Endodermal cell (in vitro differentiated cells): ENCODE results near the gene BPI. TPM values are rescaled to one million over a fixed set of nuclear protein-coding genes. Genes with fewer than 3 reads are reported as not detected.

Source experiments
- DNase-seq: peaks from one replicate; pipeline ENCODE4 v3.0.0-alpha.2; 2017
- H3K27ac ChIP-seq: 2 replicates; pipeline ENCODE4 v1.5.1; 2013; ENCODE audit warnings: mild to moderate bottlenecking, low read depth, low read length, moderate library complexity
- H3K27me3 ChIP-seq: 2 replicates; pipeline ENCODE4 v1.6.1; 2013; ENCODE audit warnings: mild to moderate bottlenecking, low read length, moderate library complexity; ENCODE audit not compliant: insufficient read depth, control insufficient read depth, poor library complexity, severe bottlenecking
- H3K36me3 ChIP-seq: 2 replicates; pipeline ENCODE4 v1.7.0; 2013; ENCODE audit warnings: mild to moderate bottlenecking, low read length, moderate library complexity; ENCODE audit not compliant: control insufficient read depth, insufficient read depth
- H3K4me1 ChIP-seq: one replicate; pipeline ENCODE4 v1.7.0; 2013; ENCODE audit warnings: low read length; ENCODE audit not compliant: control insufficient read depth, insufficient read depth
- H3K4me3 ChIP-seq: 2 replicates; pipeline ENCODE4 v1.5.1; 2013; ENCODE audit warnings: mild to moderate bottlenecking, low read length, moderate library complexity
- H3K9ac ChIP-seq: 2 replicates; pipeline ENCODE4 v1.6.1; 2013; ENCODE audit warnings: mild to moderate bottlenecking, low read length, moderate library complexity; ENCODE audit not compliant: poor library complexity, severe bottlenecking; ENCODE audit errors: extremely low read depth
- H3K9me3 ChIP-seq: 2 replicates; pipeline ENCODE4 v1.6.1; 2013; ENCODE audit warnings: mild to moderate bottlenecking, low read length, moderate library complexity; ENCODE audit not compliant: control insufficient read depth
- H3K27ac Mint-ChIP-seq: 2 replicates; pipeline ENCODE4 v1.8.0; 2020; ENCODE audit warnings: mixed read lengths
- H3K27me3 Mint-ChIP-seq: 2 replicates; pipeline ENCODE4 v1.8.0; 2021; ENCODE audit warnings: mild to moderate bottlenecking, mixed read lengths; ENCODE audit not compliant: insufficient read depth
- H3K36me3 Mint-ChIP-seq: 2 replicates; pipeline ENCODE4 v1.8.0; 2020; ENCODE audit warnings: low read depth, mixed read lengths
- H3K4me1 Mint-ChIP-seq: 2 replicates; pipeline ENCODE4 v1.8.0; 2020; ENCODE audit warnings: mixed read lengths
- H3K4me3 Mint-ChIP-seq: 2 replicates; pipeline ENCODE4 v1.8.0; 2020; ENCODE audit warnings: mild to moderate bottlenecking, moderate library complexity, mixed read lengths
- H3K9me3 Mint-ChIP-seq: 2 replicates; pipeline ENCODE4 v1.8.0; 2020; ENCODE audit warnings: mild to moderate bottlenecking, mixed read lengths
- CTCF ChIP-seq: fragments of 200-600 bp; sonication (generic); conservative IDR thresholded peaks from 2 replicates; pipeline ENCODE4 v1.5.0; 2021; ENCODE audit warnings: antibody characterized with exemption, mild to moderate bottlenecking
- WGBS, 2 experiments: methylation state at CpG; one replicate each; pipeline versions ENCODE4 v1.1.5 to v1.1.7; 2013; ENCODE audit warnings: missing lambda C conversion rate in 2 of 2, mixed read lengths in 1 of 2; ENCODE audit not compliant: insufficient coverage in 1 of 2, insufficient read length in 1 of 2; 5-methylcytosine and 5-hydroxymethylcytosine counted together
- total RNA-seq, 2 donors: library from RNA; stranded (reverse); fragmentation: NEBNext Ultra II Directional in 1 of 2; extraction: Animal tissue kit (Norgen Biotek cat#: 25700) in 1 of 2; gene quantifications; 2 replicates in 1 of 2; 3 replicates in 1 of 2; pipeline ENCODE4 v1.2.1, GENCODE V29; 2021

Gene BPI
- total RNA-seq, 2 donors from 2014 or later: not detected

GRCh38 chr20:38372806-38373205 lies 68.8 kb downstream of the BPI start:
- no peaks in the 10 kb centered on the region for H3K9me3 ChIP-seq
- no peak overlapping the region for H3K27ac ChIP-seq
- H3K4me1 ChIP-seq: no peaks in the 10 kb centered on the region
- H3K36me3 ChIP-seq: no peaks in the 10 kb centered on the region
- peaks cover 4% of the 10 kb centered on the region for H3K27me3 Mint-ChIP-seq
- WGBS, 2 experiments: 91 to 100% methylated on average over 1 to 5 of the region's 5 CpGs
- H3K36me3 Mint-ChIP-seq: no peaks in the 10 kb centered on the region
- H3K27me3 ChIP-seq: no peaks in the 10 kb centered on the region
- peaks cover 4% of the 10 kb centered on the region for H3K4me1 Mint-ChIP-seq
- no peak overlapping the region for H3K9ac ChIP-seq
- H3K27ac Mint-ChIP-seq: no peak overlapping the region
- peaks cover 3% of the 10 kb centered on the region for H3K9me3 Mint-ChIP-seq
- DNase-seq: no peak
- no peak overlapping the region for H3K4me3 Mint-ChIP-seq
- H3K4me3 ChIP-seq: no peak overlapping the region
- no peak for TF ChIP-seq CTCF

- peaks cover 4% of the 10 kb centered on the region for H3K4me1 Mint-ChIP-seq
- Histone ChIP-seq H3K9me3 (no peaks in the 10 kb centered on the region), H3K27ac (no peak overlapping the region), H3K4me1 (no peaks in the 10 kb centered on the region), H3K36me3 (no peaks in the 10 kb centered on the region), H3K9ac (no peak overlapping the region), H3K4me3 (no peak overlapping the region), H3K27me3 (no peaks in the 10 kb centered on the region)
- 67 to 86% methylated on average over 3 to 7 of the region's 7 CpGs for WGBS, 2 experiments
- H3K27ac Mint-ChIP-seq: no peak overlapping the region
- no peaks in the 10 kb centered on the region for H3K36me3 Mint-ChIP-seq
- H3K9me3 Mint-ChIP-seq: peaks cover 3% of the 10 kb centered on the region
- no peak overlapping the region for H3K4me3 Mint-ChIP-seq
- H3K27me3 Mint-ChIP-seq: peaks cover 4% of the 10 kb centered on the region
- DNase-seq: no peak
- no peak for TF ChIP-seq CTCF
Observed at GRCh38 chr20:38373231-38373867, 69.4 kb downstream of the BPI start.

- peaks cover 6% of the 10 kb centered on the region for H3K9me3 Mint-ChIP-seq
- H3K27me3 Mint-ChIP-seq: peaks cover 4% of the 10 kb centered on the region
- no peak for TF ChIP-seq CTCF
- no peaks in the 10 kb centered on the region for H3K27me3 ChIP-seq
- no peaks in the 10 kb centered on the region for H3K9me3 ChIP-seq
- H3K4me3 Mint-ChIP-seq: no peak overlapping the region
- H3K36me3 Mint-ChIP-seq: no peaks in the 10 kb centered on the region
- DNase-seq: no peak
- no peaks in the 10 kb centered on the region for H3K4me1 ChIP-seq
- no peak overlapping the region for H3K4me3 ChIP-seq
- no peak overlapping the region for H3K9ac ChIP-seq
- H3K4me1 Mint-ChIP-seq: peaks cover 4% of the 10 kb centered on the region
- no peak overlapping the region for H3K27ac ChIP-seq
- WGBS, 2 experiments: 83% methylated on average over 5 of the region's 5 CpGs; no CpG with 5 or more reads in 1 of the 2 experiments
- H3K36me3 ChIP-seq: no peaks in the 10 kb centered on the region
- H3K27ac Mint-ChIP-seq: no peak overlapping the region
Observed at GRCh38 chr20:38373898-38374297, 69.9 kb downstream of the BPI start.
